LNCaP clone FGC (cell line): ENCODE results near the gene CST2.
"Not testable (repeated sequence)": the region's sequence is repeated elsewhere in the genome, so short reads cannot be mapped to it uniquely, and the experiment has no call there.

Experiments
- DNase-seq: peaks from one replicate; pipeline ENCODE4 v3.0.0-alpha.2; 2011; ENCODE audit warnings: low read depth
- H3K4me3 ChIP-seq: 2 replicates; pipeline ENCODE4 v1.5.1; 2011; ENCODE audit warnings: mild to moderate bottlenecking, low read depth, low read length, control low read depth
- TF ChIP-seq, protein P1 (sequence below): IDR thresholded peaks from 2 replicates; pipeline ENCODE4 v1.5.1; 2012; ENCODE audit warnings: mild to moderate bottlenecking; ENCODE audit not compliant: control insufficient read depth, insufficient read depth; ENCODE audit errors: extremely low read depth

The CST2 gene

DNA sequence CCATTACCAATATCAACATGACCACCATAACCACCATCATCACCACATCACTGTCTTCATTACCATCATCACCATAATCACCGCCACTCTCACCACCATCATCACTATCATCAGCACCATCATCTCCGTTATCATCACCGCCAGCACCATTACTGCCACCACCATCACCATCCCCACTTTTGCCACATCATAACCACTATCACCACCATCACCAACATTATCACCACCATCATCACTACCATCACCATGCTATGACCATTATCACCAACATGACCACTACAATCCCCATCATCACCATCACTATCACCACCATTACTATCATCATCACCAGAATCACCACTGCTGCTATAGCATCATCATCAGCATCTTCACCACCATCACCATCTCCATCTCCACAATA is 25.7 kb downstream of the CST2 start:
- TF ChIP-seq, protein P1, sequence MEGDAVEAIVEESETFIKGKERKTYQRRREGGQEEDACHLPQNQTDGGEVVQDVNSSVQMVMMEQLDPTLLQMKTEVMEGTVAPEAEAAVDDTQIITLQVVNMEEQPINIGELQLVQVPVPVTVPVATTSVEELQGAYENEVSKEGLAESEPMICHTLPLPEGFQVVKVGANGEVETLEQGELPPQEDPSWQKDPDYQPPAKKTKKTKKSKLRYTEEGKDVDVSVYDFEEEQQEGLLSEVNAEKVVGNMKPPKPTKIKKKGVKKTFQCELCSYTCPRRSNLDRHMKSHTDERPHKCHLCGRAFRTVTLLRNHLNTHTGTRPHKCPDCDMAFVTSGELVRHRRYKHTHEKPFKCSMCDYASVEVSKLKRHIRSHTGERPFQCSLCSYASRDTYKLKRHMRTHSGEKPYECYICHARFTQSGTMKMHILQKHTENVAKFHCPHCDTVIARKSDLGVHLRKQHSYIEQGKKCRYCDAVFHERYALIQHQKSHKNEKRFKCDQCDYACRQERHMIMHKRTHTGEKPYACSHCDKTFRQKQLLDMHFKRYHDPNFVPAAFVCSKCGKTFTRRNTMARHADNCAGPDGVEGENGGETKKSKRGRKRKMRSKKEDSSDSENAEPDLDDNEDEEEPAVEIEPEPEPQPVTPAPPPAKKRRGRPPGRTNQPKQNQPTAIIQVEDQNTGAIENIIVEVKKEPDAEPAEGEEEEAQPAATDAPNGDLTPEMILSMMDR, result no peak
- no peak overlapping the region for H3K4me3 ChIP-seq
- DNase-seq, result no peak

DNA sequence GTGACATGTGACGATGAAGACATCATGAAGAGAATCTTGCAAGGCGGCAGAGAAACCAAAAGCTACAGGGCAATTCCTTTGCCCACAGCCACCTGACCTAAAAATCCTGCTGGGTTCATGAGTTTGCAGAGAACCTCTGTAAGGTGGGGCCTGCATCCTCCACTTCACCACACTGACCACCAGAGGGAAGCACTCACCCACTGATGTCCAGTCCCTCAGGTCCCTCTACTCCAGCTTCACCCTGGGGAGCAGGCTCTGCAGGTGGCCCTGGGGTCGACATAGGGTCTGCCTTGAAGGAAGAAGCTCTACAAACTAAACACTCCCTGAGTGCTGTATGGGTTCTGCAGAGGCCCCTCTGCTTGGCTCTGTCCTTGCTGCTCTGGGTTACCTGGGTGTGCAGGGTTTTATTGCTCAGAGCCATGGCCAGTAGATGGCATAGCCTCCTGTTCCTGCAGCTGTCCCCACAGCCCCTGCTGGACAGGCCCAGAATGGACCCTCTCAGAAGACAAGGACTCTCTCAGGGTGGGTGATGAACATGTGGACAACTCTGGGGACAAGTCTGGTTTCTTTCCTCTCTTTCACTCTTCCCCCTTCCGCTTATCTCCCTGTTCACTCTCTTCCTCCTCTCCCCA is 27.2 kb downstream of the CST2 start:
- DNase-seq, H3K4me3 ChIP-seq: not testable (repeated sequence)
- TF ChIP-seq, protein P1, result peak; percentile 56

DNA sequence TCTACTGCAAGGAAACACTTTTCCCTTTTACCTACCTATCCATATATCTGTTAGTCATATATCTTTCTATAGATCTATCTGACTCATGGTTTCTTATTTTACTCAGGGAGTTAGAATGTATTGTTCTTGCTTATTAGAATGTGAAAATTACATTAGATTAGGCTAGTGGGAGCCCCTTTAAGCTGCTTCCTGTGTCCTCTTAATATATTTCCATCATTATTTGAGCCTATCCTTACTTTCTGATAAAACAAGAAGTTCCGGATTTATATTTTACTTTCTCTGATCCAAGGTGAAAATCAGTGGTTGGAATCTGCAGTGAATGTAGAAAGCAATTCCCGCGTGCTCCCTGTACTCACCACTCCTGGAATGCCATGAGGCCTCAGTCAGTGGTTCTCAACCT is 31.0 kb downstream of the CST2 start:
- DNase-seq, result no peak
- H3K4me3 ChIP-seq, result no peak overlapping the region
- TF ChIP-seq, protein P1, result no peak

DNA sequence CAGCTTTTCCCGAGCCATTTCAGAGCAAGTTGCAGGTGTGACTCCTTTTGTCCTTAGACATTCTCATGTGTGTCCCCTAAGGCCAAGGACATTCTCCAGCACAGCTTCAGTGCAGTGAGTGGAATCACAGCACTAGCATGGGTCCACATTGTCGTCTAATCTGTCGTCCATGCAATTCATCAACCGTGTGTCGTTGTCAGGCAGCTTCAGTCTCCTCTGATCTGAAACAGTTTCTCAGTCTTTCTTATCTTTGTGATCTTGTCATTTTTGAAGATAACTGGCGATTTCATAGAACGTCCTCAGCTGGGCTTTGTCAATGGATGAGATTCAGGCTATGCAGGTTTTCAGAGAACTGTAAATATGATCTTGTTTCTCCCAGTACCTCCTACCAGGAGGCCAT is 31.7 kb downstream of the CST2 start:
- no peak overlapping the region for H3K4me3 ChIP-seq
- DNase-seq, result no peak
- TF ChIP-seq, protein P1, result no peak

DNA sequence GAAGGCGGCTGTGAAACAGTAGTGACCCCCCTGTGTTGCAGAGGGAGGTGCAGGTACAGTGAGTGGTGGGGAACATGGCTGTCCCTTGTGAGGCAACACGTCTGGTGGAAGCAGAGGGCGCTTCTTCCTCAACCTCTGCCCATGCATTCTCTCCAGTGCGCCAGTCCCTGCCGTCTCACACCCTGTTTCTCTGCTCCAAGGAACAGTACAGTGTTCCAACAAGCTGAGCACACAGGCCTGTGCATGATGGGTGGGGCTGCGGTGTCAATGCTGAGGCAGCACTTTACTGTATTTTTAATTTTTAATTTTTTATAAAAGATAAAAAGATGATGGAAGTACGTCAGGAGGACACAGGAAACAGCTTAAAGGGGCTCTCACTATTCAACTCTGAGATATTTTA is 32.5 kb downstream of the CST2 start:
- TF ChIP-seq, protein P1, result no peak
- H3K4me3 ChIP-seq, result no peak overlapping the region
- DNase-seq, result no peak

DNA sequence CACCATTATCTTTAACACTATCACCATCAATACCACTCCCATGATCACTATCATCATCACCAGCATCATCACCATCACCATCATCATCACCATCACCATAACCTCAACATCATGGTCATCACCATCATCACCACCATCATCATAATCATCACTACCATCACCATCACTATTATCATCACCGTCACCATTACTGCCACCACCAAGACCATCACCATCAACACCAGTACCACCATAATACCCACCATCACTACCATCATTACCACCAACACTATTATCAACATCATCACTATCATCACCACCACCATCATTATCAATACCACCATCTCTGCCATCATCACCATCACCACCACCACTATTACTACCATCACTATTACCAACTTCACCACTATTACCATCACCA is 43.1 kb downstream of the CST2 start:
- TF ChIP-seq, protein P1, result no peak
- no peak for DNase-seq
- H3K4me3 ChIP-seq, result no peak overlapping the region

DNA sequence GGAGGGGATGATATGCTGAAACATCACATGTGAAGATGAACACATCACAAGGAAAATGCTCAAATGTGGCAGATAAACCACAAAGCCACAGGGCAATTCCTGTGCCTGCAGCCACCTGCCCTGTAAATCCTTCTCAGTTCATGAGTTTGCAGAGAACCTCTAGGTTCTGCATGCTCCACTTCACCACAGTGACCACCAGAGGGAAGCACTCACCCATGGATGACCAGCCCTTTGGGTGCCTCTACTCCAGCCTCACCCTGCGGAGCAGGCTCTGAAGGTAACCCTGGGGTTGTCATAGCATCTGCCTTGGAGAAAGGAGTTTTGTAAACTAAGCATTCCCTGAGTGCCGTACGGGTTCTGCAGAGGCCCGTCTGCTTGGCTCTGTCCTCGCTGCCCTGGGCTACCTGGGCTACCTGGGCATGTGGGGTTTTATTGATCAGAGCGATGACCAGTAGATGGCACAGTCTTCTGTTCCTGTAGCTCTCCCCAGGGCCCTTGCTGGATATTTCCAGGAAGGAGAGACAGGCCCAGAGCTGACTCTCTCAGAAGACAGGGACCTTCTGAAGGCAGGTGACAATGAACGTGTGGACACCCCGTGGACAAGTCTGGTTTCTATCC is 44.1 kb downstream of the CST2 start:
- no peak overlapping the region for H3K4me3 ChIP-seq
- TF ChIP-seq, protein P1, result peak; percentile 86
- DNase-seq, result no peak

DNA sequence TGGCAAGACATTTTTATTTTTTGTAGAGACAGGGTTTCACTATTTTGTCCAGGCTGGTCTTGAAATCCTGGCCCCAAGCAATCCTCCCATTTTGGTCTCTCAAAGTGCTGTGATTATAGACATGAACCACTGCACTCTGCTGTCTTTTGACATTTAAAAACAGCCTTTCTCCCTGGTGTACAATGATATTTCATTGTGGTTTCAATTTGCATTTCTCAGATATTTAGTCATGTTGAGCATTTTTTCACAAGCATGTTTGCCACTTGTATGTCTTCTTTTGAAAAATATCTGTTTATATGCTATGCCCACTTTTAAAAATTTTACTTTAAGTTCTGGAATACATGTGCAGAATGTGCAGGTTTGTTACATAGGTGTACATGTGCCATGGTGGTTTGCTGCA is 47.9 kb downstream of the CST2 start:
- DNase-seq, H3K4me3 ChIP-seq: not testable (repeated sequence)

DNA sequence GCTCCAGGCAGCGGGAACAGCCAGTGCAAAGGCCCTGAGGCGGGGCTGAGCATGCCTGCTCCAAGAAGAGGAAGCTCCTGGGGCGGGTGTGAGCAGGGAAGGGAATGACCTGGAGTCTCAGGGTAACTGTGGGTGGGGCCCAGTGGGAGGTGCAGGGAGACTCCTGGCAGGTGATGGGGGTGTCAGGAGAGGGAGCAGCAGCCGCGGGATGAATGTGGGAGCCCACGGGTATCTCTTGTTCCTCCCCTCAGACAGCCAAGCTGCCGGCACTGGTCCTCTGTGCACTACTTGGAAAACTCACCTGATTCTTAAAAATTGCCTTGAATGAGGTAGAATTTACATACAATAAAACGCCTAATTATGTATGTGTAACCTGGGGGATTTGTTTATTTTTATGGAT is 49.1 kb downstream of the CST2 start:
- DNase-seq, H3K4me3 ChIP-seq: not testable (repeated sequence)
